Stimulated activated CD8-positive, alpha-beta memory T cell treated with anti-CD3 and anti-CD28 coated beads, Interleukin-15, amount 100 ng/mL, for 1 hour (primary cell): Measurements from ENCODE around the gene EEF1AKMT3.
"Not testable (repeated sequence)": the region's sequence is repeated elsewhere in the genome, so short reads cannot be mapped to it uniquely, and the experiment has no call there.

Source experiments
- DNase-seq: peaks from one replicate; pipeline ENCODE4 v3.0.0-alpha.2; 2020; ENCODE audit warnings: low read depth

EEF1AKMT3 gene

DNA sequence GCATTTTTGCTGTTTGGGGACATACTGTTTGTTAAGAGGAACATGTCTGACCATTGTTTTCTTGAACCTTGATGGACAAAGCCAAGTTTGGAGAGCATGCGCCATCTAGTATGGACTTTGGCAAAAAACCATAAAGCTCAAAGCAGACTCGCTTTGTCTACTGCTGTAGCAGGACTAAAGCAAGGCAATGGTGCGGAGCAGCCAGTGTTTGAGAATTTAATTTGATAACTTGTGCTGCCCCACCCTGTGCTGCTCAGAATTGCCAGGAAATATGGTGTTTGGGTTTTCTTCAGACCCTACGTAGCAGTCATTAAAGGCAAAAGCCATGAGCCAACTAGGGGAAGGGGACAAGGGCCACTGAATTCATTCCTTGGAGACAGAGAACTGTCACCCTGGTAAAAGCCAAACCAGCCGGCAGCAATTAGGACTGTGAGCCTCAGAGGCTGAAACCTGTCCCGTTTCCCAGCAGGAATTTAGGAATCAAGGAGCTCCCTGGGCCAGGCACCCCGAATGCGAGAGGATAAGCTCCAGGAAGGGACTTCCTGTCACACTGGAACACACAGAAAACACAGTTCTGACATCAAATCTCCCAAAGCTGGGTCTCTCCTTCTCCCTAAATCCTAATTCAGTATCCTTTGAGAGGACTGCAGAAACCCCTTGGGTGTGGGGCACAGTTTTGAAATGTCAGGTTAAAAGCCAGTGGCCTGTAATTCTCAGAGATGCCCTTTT, 45.0 kb downstream of the EEF1AKMT3 start:
- DNase-seq: no peak

DNA sequence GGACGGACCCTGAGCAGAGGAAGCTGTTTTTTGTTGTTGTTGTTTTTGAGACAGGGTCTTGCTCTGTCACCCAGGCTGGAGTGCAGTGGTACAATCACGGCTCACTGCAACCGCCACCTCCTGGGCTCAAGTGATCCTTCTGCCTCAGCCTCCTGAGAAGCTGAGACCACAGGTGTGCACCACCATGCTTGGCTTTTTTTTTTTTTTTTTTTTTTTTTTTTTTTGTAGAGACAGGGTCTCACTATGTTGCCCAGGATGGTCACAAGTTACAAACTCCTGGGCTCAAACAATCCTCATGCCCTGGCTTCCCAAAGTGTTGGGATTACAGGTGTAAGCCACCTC, 45.5 kb downstream of the EEF1AKMT3 start:
- DNase-seq: not testable (repeated sequence)

DNA sequence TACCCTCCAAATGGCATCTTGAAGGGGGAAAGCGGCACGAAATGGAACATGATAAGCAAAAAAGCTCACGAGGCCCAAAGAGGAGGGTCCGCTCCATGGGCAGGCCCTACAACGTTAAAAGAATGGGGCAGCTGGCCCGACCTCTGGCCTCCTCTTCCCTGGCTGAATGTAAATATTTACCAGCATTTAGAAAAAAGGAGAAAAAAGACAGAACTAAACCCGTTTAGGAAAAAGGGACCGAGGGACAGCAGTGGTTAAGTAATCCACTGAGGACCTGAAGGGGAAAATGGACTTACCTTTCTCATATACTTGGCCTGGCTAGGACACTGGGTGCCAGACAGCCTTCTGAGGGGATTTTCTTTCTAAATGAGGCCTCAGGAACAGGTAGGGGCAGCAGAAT, 47.7 kb downstream of the EEF1AKMT3 start:
- not testable (repeated sequence) for DNase-seq

DNA sequence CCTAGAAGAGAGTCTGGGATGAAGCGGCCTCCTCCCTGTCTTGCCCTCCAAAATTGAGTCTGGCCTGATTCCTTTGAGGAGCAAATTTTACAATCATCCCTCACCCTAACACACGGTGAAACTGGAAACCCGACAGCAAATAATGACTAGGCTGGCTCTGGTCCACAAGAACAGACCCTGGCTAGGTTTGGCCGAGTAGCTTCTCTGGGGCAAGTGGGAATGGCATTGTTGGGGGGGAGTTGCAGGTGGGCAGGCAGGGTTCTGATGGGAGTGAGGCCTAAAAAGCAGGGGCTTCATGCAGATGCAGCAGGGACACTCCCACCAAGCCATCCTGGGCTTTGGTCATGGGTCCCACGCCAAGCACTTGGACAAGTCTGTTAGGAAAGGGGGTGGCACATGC, 48.6 kb downstream of the EEF1AKMT3 start:
- DNase-seq: not testable (repeated sequence)

DNA sequence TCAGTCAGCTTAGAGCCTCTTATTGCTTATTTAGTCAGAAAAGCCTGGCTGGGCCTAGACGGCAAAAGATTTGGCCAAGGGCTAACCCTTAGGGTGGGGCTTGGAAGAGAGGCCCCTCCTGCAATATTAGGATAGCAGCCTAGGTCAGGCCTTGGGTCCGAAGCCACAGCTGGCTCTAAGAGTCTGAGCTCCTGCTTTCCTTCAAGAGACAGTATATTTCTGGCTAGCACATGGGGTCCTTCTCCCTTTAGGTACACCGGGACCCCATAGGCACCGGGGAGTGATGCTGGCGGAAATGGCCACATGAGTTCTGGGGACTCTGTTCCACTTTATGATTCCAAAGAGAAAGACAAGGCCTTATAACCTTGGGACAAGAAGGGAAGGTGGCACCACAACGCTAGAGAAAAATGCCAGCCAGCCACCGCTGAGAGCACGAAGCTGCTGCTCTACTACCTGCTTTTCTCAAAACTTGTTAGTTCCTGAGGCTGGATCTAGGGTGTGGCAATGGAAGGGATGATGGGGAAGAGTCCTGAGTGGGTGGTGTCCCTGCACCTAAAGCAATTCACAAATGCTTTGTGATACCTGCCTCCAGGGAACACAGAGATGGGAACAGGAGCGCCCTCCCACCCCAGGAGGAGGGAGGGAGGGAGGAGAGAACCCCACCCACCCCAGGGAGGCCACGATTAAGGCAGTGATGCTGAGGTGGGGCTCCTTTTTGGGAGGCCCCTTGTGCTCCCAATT, 49.2 kb downstream of the EEF1AKMT3 start:
- DNase-seq: no peak

- DNase-seq: no peak
Measured at GRCh38 chr12:57822392-57823130, 50.1 kb downstream of the EEF1AKMT3 start.

GRCh38 chr12:57823131-57823907, 50.9 kb downstream of the EEF1AKMT3 start:
- DNase-seq: no peak

DNA sequence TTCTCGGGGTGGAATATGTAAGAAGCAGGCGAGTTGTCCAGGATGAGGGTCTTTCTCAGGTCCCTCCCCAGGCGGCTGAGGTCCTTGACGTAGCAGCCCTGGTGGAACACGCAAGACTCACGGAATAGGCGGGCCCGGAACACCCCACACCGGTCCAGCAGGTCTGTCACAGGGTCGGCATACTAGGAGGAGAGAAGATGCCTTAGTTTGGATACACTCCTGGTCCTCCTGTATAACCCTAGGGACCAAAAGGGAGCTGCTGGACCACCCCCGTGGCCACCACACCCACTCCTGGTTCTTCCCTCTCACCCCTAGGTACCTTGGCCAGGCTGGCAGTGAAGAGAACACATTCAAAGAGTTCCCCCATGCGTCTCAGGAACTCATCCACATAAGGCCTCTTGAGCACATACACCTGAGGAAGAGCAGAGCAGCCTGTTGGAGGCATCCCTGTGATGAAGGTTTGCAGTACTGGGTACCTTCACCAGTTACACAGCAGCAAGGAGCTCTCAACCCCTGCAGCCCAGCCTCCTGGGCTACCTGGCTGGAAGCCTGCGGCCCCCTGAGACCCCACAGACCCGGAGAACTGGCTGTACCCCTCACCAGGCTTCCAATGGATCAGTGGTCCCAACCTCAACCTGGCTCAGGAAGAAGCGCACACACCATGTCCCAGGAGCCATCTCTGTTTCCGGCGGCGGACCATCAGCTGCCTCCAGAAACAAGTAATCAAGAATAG, 51.7 kb downstream of the EEF1AKMT3 start:
- no peak for DNase-seq

DNA sequence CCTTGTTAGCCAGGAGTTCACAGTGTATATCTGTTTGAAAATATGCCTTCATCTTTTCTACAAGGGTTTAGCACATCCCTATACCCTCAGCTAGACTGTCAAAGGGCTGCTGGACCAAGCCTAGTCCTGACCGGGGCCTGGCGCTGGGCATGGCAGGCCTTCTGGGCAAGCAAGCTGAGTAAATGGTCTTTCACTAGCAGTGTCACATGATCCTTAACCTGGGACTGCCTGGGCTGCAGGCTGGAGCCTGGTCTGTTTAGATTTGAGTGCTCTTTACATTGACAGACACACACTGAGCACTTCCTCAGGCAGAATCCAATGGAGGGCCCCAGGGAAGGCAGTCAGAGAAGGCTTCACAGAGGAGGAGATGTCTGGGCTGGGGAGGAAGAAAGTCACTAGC, 53.0 kb downstream of the EEF1AKMT3 start:
- no peak for DNase-seq

DNA sequence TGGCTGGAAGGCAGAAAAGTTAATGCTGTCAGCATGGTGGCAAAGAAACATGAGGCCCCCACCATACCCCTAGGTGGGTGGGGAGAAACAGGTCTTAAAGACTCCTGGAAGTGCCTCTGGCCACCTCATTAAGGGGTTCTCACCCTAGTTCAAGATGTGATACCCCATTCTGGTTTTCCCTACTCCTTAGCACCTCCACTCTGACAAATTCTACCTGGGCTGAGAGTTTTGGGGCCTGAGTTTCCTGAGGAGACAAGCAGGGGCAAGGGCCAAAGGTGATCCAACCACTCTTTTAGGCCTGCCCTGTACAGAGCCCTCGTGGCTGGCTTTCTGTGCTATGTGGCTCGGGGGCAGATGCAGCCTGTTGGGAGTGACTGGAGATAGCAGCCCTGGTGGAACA, 54.0 kb downstream of the EEF1AKMT3 start:
- DNase-seq: no peak

- no peak for DNase-seq
Measured at GRCh38 chr12:57826966-57827365, 54.6 kb downstream of the EEF1AKMT3 start.

DNA sequence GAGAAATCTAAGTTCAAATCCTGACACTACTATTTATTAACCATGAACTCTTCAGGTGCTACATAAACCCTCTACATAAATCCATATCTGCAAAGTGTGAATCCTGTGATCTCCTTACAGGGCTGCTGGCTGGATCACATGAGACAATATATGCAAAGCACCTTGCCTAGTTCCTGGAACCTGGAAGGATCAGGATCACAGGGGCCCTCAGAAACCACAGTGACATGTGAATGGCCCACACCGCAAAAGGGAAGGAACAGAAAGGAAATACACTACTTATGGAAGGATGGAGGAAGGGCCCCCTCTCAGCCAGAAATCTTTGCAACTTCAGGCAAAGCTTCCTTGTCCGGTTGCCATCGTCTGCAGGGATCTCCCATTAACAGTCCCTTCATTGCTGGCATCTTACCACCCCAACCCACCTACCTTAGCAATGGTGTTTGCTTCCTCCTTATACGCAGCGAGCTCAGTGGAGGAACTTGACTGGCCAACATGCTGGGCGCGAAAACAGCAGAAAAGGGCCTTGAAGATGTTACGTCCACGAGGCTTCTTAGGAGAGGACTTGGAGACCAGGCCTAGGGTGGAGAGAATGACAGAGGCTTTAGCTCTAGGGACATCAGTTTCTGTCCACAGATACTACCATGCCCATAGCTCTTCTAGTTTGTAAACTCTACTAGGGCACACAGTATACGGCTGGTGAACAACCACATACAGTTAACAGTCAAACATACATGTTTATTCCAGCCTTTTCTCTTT, 56.8 kb downstream of the EEF1AKMT3 start:
- no peak for DNase-seq

- no peak for DNase-seq
Measured at GRCh38 chr12:57830393-57830792, 58.0 kb downstream of the EEF1AKMT3 start.
